ENCODE measurements around the gene DZIP1.
A peak's percentile ranks its signal among the peaks of the same experiment; 100 is the strongest.

Gene DZIP1

GRCh38 chr13:95679722-95680121 is 35.2 kb upstream of the DZIP1 start:
- TF ChIP-seq SNAI2 (CRISPR knock-in tag; IDR thresholded peaks at IDR 0.05) (no peak), CSRNP3 (CRISPR knock-in tag; IDR thresholded peaks at IDR 0.05) (no peak), RARB (CRISPR knock-in tag; IDR thresholded peaks at IDR 0.05) (no peak), ZFP3 (CRISPR knock-in tag; IDR thresholded peaks at IDR 0.05) (no peak), PPARA (CRISPR knock-in tag; IDR thresholded peaks at IDR 0.05; ENCODE audit: borderline replicate concordance) (no peak), ARNTL (CRISPR knock-in tag; IDR thresholded peaks at IDR 0.05; ENCODE audit: borderline replicate concordance, low read depth) (no peak), BACH2 (CRISPR knock-in tag; IDR thresholded peaks at IDR 0.05; ENCODE audit: borderline replicate concordance) (no peak)
- ATAC-seq = no peak

GRCh38 chr13:95678967-95679366 is 34.5 kb upstream of the DZIP1 start:
- TF ChIP-seq CREB5 (CRISPR knock-in tag; IDR thresholded peaks at IDR 0.05; ENCODE audit: low read depth) (no peak), GLIS3 (CRISPR knock-in tag; IDR thresholded peaks at IDR 0.05) (no peak), CSDC2 (CRISPR knock-in tag; IDR thresholded peaks at IDR 0.05) (no peak), ZFP30 (CRISPR knock-in tag; IDR thresholded peaks at IDR 0.05) (no peak), CSRNP3 (CRISPR knock-in tag; IDR thresholded peaks at IDR 0.05) (no peak), ZNF8 (CRISPR knock-in tag; IDR thresholded peaks at IDR 0.05) (no peak), RARB (CRISPR knock-in tag; IDR thresholded peaks at IDR 0.05) (no peak), TCF4 (CRISPR knock-in tag; IDR thresholded peaks at IDR 0.05; ENCODE audit: borderline replicate concordance) (no peak), ZNF565 (CRISPR knock-in tag; conservative IDR thresholded peaks at IDR 0.05; ENCODE audit: low read depth) (no peak)
- no peak for ATAC-seq

- TF ChIP-seq POU6F1 (CRISPR knock-in tag; IDR thresholded peaks at IDR 0.05; ENCODE audit: borderline replicate concordance, low read depth) (no peak), BACH2 (CRISPR knock-in tag; IDR thresholded peaks at IDR 0.05; ENCODE audit: borderline replicate concordance) (no peak), ZFP3 (CRISPR knock-in tag; IDR thresholded peaks at IDR 0.05) (no peak), RARB (CRISPR knock-in tag; IDR thresholded peaks at IDR 0.05) (no peak), TCF4 (CRISPR knock-in tag; IDR thresholded peaks at IDR 0.05; ENCODE audit: borderline replicate concordance) (no peak), CSDC2 (CRISPR knock-in tag; IDR thresholded peaks at IDR 0.05) (no peak), ZNF70 (CRISPR knock-in tag; IDR thresholded peaks at IDR 0.05) (no peak), CSRNP3 (CRISPR knock-in tag; IDR thresholded peaks at IDR 0.05) (no peak), ZC3H10 (CRISPR knock-in tag; IDR thresholded peaks at IDR 0.05) (no peak), ISL1 (CRISPR knock-in tag; IDR thresholded peaks at IDR 0.05) (no peak), ARNTL (CRISPR knock-in tag; IDR thresholded peaks at IDR 0.05; ENCODE audit: borderline replicate concordance, low read depth) (no peak), ESRRG (CRISPR knock-in tag; IDR thresholded peaks at IDR 0.05) (no peak), OSR1 (CRISPR knock-in tag; IDR thresholded peaks at IDR 0.05) (no peak), ZFP30 (CRISPR knock-in tag; IDR thresholded peaks at IDR 0.05) (no peak), SNAI2 (CRISPR knock-in tag; IDR thresholded peaks at IDR 0.05) (no peak)
- peak; percentile 5 for ATAC-seq
Measured at GRCh38 chr13:95677564-95678266, 33.2 kb upstream of the DZIP1 start.
